ENCODE data around the gene BORCS6. TPM values are rescaled to one million over a fixed set of nuclear protein-coding genes. Genes with fewer than 3 reads are reported as not detected.

Gene BORCS6
- total and polyA plus RNA-seq, 9 of the 15 experiments (the other 6 are each of a cell fraction or from before 2014, with no cell fraction given), result 0.01 to 7.4 (median 2.3) TPM

DNA sequence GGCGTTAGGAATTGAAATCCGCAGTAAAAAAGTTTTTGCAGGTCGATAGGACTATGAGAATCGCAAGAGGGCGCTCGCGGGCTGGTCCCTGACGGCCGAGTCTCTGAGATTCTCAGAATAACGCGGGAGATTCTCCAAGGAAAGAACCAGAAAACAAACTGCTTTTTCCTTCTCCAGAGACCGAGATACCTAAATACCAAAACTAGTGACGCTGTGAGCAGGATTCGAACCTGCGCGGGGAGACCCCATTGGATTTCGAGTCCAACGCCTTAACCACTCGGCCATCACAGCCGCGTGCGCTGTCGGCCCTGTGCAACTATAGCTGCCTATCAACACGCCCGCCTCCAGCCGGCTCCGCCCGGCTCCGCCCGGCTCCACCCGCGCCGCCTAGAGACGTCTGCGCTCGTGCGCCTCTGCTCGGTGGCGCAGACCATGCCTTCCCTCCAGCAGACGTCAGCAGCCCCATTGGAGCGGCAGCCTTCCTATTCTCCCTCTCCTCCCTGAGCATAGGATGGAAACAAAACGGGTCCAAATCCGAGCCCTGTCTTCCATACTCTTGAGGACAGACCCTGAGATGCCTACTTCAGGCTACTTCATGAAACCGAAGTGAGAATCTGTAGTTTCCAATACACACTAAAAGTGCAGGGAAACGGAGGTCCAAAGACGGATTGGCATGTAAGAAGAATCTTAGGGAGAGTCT, 51.2 kb downstream of the BORCS6 start (continued):
- no peak for TF ChIP-seq ZNF668 (CRISPR knock-in tag; IDR thresholded peaks at IDR 0.05)
- TF ChIP-seq, protein P1, sequence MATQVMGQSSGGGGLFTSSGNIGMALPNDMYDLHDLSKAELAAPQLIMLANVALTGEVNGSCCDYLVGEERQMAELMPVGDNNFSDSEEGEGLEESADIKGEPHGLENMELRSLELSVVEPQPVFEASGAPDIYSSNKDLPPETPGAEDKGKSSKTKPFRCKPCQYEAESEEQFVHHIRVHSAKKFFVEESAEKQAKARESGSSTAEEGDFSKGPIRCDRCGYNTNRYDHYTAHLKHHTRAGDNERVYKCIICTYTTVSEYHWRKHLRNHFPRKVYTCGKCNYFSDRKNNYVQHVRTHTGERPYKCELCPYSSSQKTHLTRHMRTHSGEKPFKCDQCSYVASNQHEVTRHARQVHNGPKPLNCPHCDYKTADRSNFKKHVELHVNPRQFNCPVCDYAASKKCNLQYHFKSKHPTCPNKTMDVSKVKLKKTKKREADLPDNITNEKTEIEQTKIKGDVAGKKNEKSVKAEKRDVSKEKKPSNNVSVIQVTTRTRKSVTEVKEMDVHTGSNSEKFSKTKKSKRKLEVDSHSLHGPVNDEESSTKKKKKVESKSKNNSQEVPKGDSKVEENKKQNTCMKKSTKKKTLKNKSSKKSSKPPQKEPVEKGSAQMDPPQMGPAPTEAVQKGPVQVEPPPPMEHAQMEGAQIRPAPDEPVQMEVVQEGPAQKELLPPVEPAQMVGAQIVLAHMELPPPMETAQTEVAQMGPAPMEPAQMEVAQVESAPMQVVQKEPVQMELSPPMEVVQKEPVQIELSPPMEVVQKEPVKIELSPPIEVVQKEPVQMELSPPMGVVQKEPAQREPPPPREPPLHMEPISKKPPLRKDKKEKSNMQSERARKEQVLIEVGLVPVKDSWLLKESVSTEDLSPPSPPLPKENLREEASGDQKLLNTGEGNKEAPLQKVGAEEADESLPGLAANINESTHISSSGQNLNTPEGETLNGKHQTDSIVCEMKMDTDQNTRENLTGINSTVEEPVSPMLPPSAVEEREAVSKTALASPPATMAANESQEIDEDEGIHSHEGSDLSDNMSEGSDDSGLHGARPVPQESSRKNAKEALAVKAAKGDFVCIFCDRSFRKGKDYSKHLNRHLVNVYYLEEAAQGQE (IDR thresholded peaks at IDR 0.05; ENCODE audit: borderline replicate concordance), result peak; percentile 99
- TF ChIP-seq, protein P1 (CRISPR knock-in tag; IDR thresholded peaks at IDR 0.05; ENCODE audit: low read depth), result no peak
- no peak for TF ChIP-seq ZNF133 (CRISPR knock-in tag; IDR thresholded peaks at IDR 0.05)
- no peak for TF ChIP-seq TAL1 (IDR thresholded peaks at IDR 0.05)
- no peak for TF ChIP-seq ASH1L (IDR thresholded peaks at IDR 0.05; ENCODE audit: borderline replicate concordance, low read depth, partially characterized antibody)
- no peak for TF ChIP-seq EHMT2 (IDR thresholded peaks at IDR 0.05)
- peak; percentile 44; the same call in 1 of the 2 replicates for TF ChIP-seq BCOR (IDR thresholded peaks at IDR 0.05)
- no peak for TF ChIP-seq ZNF699 (CRISPR knock-in tag; IDR thresholded peaks at IDR 0.05; ENCODE audit: insufficient replicate concordance)
- no peak for TF ChIP-seq HMG20A (CRISPR knock-in tag; conservative IDR thresholded peaks at IDR 0.05)
- no peak for TF ChIP-seq GTF2F1 (IDR thresholded peaks at IDR 0.05; ENCODE audit: low read depth, low read length)
- TF ChIP-seq SIN3A (IDR thresholded peaks at IDR 0.05; ENCODE audit: borderline replicate concordance in 2 of 2, control insufficient read depth in 1 of 2, low read depth in 2 of 2, low read length in 2 of 2), result peak; percentile 32 to 56; a peak in 1 of 4 replicates
- no peak for TF ChIP-seq PHF20 (IDR thresholded peaks at IDR 0.05; ENCODE audit: partially characterized antibody)
- no peak for TF ChIP-seq COPS2 (conservative IDR thresholded peaks at IDR 0.05)
- TF ChIP-seq, protein P2, sequence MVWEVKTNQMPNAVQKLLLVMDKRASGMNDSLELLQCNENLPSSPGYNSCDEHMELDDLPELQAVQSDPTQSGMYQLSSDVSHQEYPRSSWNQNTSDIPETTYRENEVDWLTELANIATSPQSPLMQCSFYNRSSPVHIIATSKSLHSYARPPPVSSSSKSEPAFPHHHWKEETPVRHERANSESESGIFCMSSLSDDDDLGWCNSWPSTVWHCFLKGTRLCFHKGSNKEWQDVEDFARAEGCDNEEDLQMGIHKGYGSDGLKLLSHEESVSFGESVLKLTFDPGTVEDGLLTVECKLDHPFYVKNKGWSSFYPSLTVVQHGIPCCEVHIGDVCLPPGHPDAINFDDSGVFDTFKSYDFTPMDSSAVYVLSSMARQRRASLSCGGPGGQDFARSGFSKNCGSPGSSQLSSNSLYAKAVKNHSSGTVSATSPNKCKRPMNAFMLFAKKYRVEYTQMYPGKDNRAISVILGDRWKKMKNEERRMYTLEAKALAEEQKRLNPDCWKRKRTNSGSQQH (CRISPR knock-in tag; IDR thresholded peaks at IDR 0.05), result no peak
- TF ChIP-seq DDX20 (tag; IDR thresholded peaks at IDR 0.05; ENCODE audit: low read depth), result no peak
- no peak for TF ChIP-seq TAF15 (IDR thresholded peaks at IDR 0.05; ENCODE audit: low read depth, low read length)
